ENCODE measurements around the gene MRPS27. TPM values are rescaled to one million over a fixed set of nuclear protein-coding genes. Genes with fewer than 3 reads are reported as not detected.

Gene MRPS27
- total RNA-seq, 4 donors from 2014 or later: 20.8 to 39.6 (median 24.7) TPM

GRCh38 chr5:72223371-72223770 lies 96.7 kb downstream of the MRPS27 start:
- peaks cover 0 to 71% (median 0%) of the 10 kb centered on the region in 3 donors for H3K36me3 ChIP-seq
- no peaks in the 10 kb centered on the region for H3K27me3 ChIP-seq
- H3K4me1 ChIP-seq: no peaks in the 10 kb centered on the region
- H3K9me3 ChIP-seq: no peaks in the 10 kb centered on the region
- no peak overlapping the region for H3K4me3 ChIP-seq
- no peak overlapping the region for H3K27ac ChIP-seq
- DNase-seq: no peak
- TF ChIP-seq POLR2A (IDR thresholded peaks at IDR 0.05): no peak
- TF ChIP-seq CTCF (IDR thresholded peaks at IDR 0.05): no peak

DNA sequence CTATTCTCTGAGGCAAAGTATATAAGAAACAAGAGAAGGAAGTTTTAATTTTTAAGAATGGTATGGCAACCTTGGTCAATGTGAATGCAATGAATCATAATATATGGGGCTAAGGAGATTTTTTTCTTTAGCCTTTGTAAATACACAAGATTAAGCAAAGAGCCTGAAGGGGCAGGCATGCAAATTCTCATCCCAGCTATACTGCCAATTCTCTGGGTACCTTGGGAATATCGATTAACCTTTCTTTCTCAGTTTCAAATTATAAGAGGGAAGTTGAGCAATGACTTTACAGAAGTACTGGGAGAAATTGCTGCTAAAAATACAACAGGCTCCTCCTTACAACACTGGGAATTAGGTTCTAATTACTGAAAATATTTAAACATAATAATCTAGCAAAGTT lies 97.5 kb downstream of the MRPS27 start:
- H3K4me1 ChIP-seq: no peaks in the 10 kb centered on the region

DNA sequence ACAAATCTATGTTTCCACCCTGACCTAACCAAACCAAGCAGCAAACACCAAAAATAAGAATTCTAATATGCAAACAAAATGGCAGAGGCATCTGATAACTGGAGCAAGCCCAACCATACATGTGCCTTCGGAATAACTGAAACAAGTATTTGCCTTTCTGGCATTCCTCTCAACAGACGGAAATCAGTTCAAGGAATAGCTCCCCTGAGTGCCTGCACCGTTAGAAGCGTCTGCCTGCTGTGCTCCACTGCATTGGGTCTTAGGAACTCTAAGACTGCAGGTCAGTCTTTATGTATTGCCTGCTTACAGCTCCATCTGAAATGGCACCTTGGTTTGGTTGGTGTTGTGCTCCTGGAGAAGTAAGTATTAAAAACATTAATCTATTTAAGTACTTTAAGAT lies 98.5 kb downstream of the MRPS27 start:
- Histone ChIP-seq H3K4me3 (no peak overlapping the region), H3K9me3 (no peaks in the 10 kb centered on the region), H3K4me1 (no peaks in the 10 kb centered on the region), H3K27ac (no peak overlapping the region), H3K36me3 (peaks cover 0 to 71% (median 0%) of the 10 kb centered on the region in 3 donors), H3K27me3 (no peaks in the 10 kb centered on the region)
- TF ChIP-seq POLR2A (IDR thresholded peaks at IDR 0.05) (no peak), CTCF (IDR thresholded peaks at IDR 0.05) (no peak)
- no peak for DNase-seq

More for the DNA sequence above, 97.5 kb downstream of the MRPS27 start:
- H3K4me3 ChIP-seq: no peak overlapping the region
- H3K27ac ChIP-seq: no peak overlapping the region
- no peaks in the 10 kb centered on the region for H3K9me3 ChIP-seq
- no peaks in the 10 kb centered on the region for H3K27me3 ChIP-seq
- TF ChIP-seq POLR2A (IDR thresholded peaks at IDR 0.05) (no peak), CTCF (IDR thresholded peaks at IDR 0.05) (no peak)
- DNase-seq: no peak
- peaks cover 0 to 71% (median 0%) of the 10 kb centered on the region in 3 donors for H3K36me3 ChIP-seq

DNA sequence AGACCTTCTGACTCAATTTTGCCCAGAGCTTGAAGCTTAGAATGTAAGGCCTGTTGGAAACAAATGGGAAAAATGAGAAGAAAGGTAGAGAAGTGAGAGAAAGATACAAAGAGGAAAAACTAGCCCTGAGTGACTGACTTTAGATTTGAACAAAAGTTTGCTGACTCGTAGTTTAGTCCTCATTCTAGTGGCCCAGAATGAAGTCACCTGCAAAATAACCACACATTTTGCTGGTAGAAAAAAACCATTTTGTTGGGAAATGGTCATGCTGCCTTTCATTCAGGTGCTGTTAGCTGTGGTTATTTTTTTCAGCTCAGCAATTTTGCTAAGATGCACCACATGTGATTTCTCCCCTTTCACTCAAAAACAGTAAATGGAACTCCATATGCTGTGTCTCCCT lies 98.9 kb downstream of the MRPS27 start:
- Histone ChIP-seq H3K4me1 (no peaks in the 10 kb centered on the region), H3K36me3 (peaks cover 0 to 67% (median 0%) of the 10 kb centered on the region in 3 donors), H3K4me3 (no peak overlapping the region), H3K27ac (no peak overlapping the region), H3K9me3 (no peaks in the 10 kb centered on the region), H3K27me3 (no peaks in the 10 kb centered on the region)
- no peak for TF ChIP-seq POLR2A (IDR thresholded peaks at IDR 0.05)
- TF ChIP-seq CTCF (IDR thresholded peaks at IDR 0.05): no peak
- no peak for DNase-seq

DNA sequence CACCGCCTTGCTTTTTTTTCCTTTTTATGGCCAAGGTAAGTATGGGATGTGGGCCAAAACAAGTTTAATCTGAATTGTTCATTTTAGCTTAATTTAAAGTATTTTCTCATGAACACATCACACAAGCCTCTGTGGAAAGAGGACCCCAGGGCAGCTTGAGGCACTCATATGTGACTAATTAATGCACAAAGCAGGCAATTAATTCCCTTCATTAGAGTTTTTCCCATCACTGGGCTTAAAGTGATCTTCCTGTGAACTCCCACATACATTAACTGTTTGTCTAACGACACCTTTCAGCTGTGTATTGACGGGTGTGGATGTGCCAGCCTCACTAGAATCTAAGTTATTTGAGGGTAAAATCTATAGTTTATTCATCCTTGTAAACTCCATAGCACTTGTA lies 103.3 kb downstream of the MRPS27 start:
- peaks cover 0 to 29% (median 0%) of the 10 kb centered on the region in 3 donors for H3K36me3 ChIP-seq
- no peaks in the 10 kb centered on the region for H3K27me3 ChIP-seq
- no peak for DNase-seq
- H3K9me3 ChIP-seq: no peaks in the 10 kb centered on the region
- no peaks in the 10 kb centered on the region for H3K4me1 ChIP-seq
- no peak overlapping the region for H3K27ac ChIP-seq
- no peak for TF ChIP-seq CTCF (IDR thresholded peaks at IDR 0.05)
- TF ChIP-seq POLR2A (IDR thresholded peaks at IDR 0.05): no peak
- H3K4me3 ChIP-seq: no peak overlapping the region

- Histone ChIP-seq H3K4me1 (no peaks in the 10 kb centered on the region), H3K4me3 (no peak overlapping the region), H3K27ac (no peak overlapping the region), H3K27me3 (no peaks in the 10 kb centered on the region), H3K9me3 (no peaks in the 10 kb centered on the region), H3K36me3 (peaks cover 0 to 7% (median 0%) of the 10 kb centered on the region in 3 donors)
- no peak for DNase-seq
- no peak for TF ChIP-seq POLR2A (IDR thresholded peaks at IDR 0.05)
- TF ChIP-seq CTCF (IDR thresholded peaks at IDR 0.05): no peak
Observed at GRCh38 chr5:72214168-72214567, 105.9 kb downstream of the MRPS27 start.

Measured in Peyer's patch (tissue), 4 donors.